Memory B cell (primary cell): ENCODE results near the gene TMEM184B.

ENCODE experiments used
- ATAC-seq: fragments of 150-1000 bp; cut with Tn5 transposase; 2 replicates; pipeline ENCODE4 v1.10.0; 2021; ENCODE audit warnings: low read depth, mild to moderate bottlenecking, moderate library complexity
- DNase-seq, 2 donors: peaks; one replicate each; pipeline ENCODE4 v3.0.0; 2022; ENCODE audit warnings: low spot score in 2 of 2
- H3K27ac Mint-ChIP-seq: one replicate; pipeline ENCODE4 v1.8.0; 2022; ENCODE audit warnings: mild to moderate bottlenecking, moderate library complexity, mixed read lengths
- H3K27me3 Mint-ChIP-seq: one replicate; pipeline ENCODE4 v1.8.0; 2022; ENCODE audit warnings: mixed read lengths
- H3K36me3 Mint-ChIP-seq: one replicate; pipeline ENCODE4 v1.8.0; 2022; ENCODE audit warnings: mild to moderate bottlenecking, mixed read lengths
- H3K4me1 Mint-ChIP-seq: one replicate; pipeline ENCODE4 v1.8.0; 2022; ENCODE audit warnings: mixed read lengths
- H3K4me3 Mint-ChIP-seq: one replicate; pipeline ENCODE4 v1.8.0; 2022; ENCODE audit warnings: mild to moderate bottlenecking, moderate library complexity, mixed read lengths
- H3K9me3 Mint-ChIP-seq: one replicate; pipeline ENCODE4 v1.8.0; 2022; ENCODE audit warnings: mixed read lengths

TMEM184B gene

DNA sequence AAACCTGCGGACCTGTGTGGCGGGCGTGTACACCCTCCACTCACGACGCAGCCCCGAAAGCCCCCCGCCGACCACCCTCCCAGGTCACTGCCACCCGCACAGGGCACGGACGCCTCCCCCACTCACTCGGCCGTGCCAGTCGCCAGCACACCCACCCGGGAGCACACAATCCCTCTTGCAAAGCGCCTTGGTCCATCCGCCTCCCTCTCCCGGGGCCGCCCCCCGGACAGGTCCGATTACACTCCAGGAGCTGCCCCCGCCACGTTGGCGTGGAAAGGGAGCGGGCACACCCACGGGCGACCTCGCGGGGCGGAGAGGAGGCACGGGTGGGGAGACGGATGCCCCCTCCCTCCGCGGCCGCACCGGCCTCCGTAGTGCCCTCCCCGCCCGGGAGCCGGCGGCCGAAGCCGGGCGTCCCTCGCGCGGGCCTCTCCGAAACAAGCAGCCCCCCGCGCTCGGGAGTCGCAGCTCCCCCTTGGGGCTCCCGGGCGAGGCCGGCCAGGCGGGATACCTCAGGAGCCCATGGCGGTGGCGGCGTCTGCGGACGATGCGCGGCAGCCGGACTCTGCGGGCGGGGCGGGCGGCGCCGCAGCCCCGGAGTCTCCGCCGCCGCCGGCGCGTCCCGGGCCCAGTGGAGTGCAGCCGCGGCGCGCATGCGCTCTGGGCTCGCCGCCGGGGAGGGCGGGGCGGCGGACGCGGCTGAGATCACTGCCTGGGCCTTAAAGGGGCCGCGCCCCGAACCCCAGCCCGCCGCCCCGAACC, at the start of gene TMEM184B:
TSS of gene TMEM184B (minus strand) at position 638 of the 762 bp plus-strand sequence. CDS start 25,049 bp downstream, outside the sequence.
- peak; percentile 79 to 86 for DNase-seq
- peaks cover 20% of the 10 kb centered on the region for H3K4me1 Mint-ChIP-seq
- peak within 1 kb of the TSS; percentile 94 for H3K27ac Mint-ChIP-seq
- H3K9me3 Mint-ChIP-seq = no peaks in the 10 kb centered on the region
- H3K36me3 Mint-ChIP-seq = no peaks in the 10 kb centered on the region
- H3K4me3 Mint-ChIP-seq = peak within 1 kb of the TSS; percentile 99
- ATAC-seq = peak; percentile 97
- no peaks in the 10 kb centered on the region for H3K27me3 Mint-ChIP-seq

DNA sequence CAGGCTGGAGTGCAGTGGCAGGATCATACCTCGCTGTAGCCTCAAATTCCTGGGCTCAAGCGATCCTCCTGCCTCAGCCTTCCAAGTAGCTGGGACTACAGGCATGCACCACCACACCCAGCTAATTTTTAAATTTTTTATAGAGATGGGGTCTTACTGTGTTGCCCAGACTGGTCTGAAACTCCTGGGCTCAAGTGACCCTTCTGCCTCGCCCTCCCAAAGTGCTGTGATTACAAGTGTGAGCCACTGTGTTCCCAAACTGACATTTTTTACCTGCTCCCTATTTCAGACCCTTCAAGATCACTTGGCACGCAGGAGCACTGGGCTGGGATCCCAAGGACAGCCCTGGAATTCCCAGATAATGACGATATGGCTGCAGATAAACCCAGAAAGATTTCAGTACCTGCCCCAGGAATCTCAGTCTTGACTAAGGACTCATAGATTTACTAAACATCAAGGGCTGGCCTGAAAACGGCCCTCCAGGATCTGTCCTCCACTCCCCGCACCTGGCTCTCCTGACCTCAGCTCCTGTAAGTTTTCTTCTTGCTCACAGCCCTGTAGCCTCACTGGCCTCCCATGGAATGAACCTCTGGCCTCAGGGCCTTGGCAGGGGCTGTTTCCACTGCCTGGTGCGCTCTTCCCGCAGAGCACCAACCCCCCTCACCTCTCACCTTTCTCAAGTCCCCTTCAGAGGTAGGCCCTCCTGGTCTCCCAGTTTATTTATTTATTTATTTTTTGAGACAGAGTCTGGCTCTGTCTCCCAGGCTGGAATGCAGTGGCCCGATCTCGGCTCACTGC, 48.0 kb upstream of the TMEM184B start:
- Mint-ChIP-seq H3K27ac (peak overlapping the region; percentile 9), H3K4me1 (peaks cover 5% of the 10 kb centered on the region), H3K4me3 (no peak overlapping the region), H3K36me3 (no peaks in the 10 kb centered on the region), H3K27me3 (no peaks in the 10 kb centered on the region), H3K9me3 (no peaks in the 10 kb centered on the region)
- ATAC-seq (no peak), DNase-seq (no peak)

DNA sequence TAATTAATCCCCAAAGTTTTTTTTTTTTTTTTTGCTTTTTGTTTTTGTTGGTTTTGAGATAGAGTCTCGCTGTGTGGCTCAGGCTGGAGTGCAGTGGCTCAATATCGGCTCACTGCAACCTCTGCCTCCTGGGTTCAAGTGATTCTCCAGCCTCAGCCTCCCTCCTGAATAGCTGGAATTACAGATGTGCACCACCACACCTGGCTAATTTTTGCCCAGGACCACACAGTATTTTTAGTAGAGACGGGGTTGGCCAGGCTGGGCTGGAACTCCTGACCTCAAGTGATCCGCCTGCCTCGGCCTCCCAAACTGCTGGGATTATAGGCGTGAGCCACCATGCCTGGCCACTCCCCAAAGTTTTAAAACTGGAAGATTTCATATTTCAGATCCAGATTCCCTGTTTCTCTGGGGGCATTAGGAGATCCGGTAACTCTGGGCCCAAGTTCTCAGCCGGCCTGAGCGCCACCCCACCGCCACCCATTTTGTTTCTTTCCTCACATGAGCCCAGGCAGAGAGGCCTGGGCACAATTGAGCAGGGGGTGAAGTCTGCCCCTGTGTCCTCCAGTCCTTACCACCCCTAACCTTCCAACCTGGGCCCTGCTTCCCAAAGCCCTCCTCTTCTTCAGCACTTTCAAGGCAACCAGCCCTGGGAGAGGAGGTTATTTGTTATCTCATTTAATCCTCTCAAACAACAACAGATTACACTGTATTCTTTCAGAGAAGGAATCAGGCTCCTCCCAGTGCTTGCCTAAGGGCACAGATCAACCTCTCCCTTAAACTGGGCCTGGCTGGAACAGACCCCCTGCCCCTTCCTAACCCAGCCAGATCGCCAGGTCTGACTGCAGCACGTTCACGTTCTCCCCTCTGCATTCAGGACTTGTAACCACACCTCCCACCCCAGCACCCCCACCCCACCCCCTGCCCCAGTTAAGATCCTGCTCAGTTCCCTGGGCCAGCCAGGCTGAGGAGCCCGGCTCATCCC, 46.3 kb upstream of the TMEM184B start:
- DNase-seq (no peak), ATAC-seq (no peak)
- Mint-ChIP-seq H3K27ac (peak overlapping the region; percentile 62), H3K4me3 (peak overlapping the region; percentile 56), H3K4me1 (peaks cover 22% of the 10 kb centered on the region), H3K27me3 (no peaks in the 10 kb centered on the region), H3K9me3 (no peaks in the 10 kb centered on the region), H3K36me3 (no peaks in the 10 kb centered on the region)

DNA sequence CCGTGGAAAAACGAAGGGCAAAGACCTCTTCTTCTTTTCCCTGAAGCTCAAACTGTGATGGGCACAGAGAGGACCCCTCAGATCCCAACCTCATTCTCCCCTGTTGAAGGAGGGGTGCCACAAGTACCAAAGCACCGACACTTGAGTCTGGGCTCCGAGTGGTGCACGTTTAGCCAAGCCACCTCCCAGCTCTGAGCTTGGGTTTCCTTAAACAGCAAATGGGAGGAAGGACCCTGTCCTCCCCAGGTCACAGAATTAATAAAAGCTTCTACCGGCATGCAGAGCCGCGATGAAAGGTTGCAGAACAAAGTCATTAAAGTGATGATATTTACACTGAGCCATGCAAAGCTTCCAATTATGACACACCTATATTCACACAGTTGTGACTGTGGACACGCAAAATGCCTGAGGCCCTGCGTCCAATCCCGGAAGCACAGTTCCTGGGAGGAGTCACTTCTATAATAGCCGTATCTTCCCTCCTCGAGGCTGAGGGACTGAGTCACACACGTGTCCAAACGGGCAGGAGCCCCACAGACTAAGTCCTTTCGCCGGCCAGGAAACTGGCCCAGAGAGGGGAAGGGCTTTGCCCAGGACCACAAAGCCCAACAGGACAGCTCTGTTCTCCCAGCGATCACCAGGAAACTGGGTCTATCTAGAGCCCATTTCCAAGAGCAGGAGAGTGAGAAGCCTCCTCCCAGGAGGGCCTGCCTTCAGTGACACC, 45.3 kb upstream of the TMEM184B start:
- ATAC-seq = no peak

DNA sequence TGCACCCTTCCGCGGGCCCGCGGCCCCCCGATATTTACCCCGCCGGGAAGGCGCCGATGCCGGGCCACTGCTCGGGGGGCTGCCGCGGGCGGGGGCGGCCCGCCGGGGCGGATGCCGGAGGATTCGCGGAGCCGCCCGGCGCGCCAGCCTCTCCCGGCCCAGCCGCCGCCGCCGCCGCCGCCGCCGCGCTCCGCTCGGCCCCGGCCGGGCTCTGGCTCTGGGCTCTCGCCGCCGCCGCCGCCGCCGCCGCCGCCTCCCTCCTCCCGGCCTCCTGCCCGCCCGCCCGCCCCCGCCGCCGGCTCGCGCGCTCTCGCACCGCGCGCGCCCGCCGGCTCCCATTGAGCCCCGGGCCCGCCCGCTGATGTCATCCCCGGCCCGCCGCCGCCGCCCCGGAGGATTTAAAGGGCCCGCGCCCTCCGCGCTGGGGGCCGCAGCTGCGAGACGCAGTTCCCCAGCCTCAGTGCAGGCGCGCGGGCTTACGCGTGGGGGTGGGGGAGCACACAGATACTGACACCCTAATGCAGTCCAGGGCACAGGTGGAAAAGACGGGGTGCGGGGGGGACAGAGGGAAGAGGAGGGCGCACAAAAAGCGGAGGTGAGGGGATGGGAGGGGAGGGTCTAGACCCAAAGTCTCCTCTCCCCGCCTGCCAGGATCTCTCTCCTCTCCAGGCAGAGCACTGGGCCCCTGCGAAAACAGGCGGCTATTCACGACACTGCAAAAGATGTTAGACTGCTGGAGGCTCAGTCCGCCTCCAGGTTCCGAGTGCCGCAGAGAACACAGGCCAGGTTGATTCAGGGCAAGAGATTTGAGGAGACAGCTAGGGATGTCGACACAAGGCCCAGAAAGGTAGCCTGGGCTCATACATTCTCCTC, 44.5 kb upstream of the TMEM184B start, which contains the start of gene CSNK1E:
TSS of gene CSNK1E (minus strand) at position 312 of the 873 bp plus-strand sequence. CDS start 3,276 bp downstream, outside the sequence.
- DNase-seq (peak; percentile 62 to 69), ATAC-seq (peak; percentile 64)
- Mint-ChIP-seq H3K27ac (peak within 1 kb of the TSS; percentile 95), H3K4me1 (peaks cover 37% of the 10 kb centered on the region), H3K27me3 (no peaks in the 10 kb centered on the region), H3K4me3 (peak within 1 kb of the TSS; percentile 86), H3K9me3 (no peaks in the 10 kb centered on the region), H3K36me3 (no peaks in the 10 kb centered on the region)

More for the DNA sequence above, 45.3 kb upstream of the TMEM184B start:
- Mint-ChIP-seq H3K9me3 (no peaks in the 10 kb centered on the region), H3K4me3 (peak overlapping the region; percentile 86), H3K4me1 (peaks cover 29% of the 10 kb centered on the region), H3K27ac (peak overlapping the region; percentile 95), H3K27me3 (no peaks in the 10 kb centered on the region), H3K36me3 (no peaks in the 10 kb centered on the region)
- no peak for DNase-seq

DNA sequence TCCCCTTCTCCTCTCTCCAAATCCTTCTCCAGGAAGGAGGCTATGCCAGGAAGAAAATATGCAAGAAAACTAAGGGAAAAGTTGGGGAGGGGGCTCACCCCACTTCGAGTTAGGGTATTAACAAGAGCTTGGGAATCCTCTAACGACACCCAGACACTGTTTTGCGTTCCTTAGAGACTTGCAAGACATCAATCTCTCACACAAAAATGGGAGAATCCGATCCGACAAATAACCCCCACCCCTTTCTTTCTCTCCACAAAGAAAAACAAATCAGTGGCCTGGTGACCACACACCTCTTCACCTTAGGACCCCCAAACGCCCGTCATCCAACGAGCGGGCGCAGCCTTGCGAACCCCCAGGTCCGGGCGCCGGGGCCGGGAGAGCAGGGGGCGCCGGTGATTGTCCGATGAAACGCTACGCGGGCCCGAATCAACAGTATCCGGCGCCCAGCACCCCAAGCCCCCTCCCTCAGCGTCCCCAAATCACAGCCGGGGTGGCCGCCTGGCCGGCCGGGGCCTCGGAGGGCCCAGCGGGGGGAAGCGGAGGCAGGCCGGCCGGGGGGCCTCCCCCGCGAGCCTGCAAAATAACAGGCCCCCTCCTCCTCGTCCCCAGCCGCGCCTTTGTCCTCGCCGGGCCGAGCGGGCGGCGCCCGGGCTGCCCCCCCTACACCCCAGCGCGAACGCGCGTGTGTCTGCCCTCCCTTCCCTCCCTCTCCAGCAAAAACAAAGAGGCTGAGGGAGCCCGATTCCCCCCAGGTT, 43.7 kb upstream of the TMEM184B start:
- no peaks in the 10 kb centered on the region for H3K36me3 Mint-ChIP-seq
- peak overlapping the region; percentile 95 for H3K27ac Mint-ChIP-seq
- peaks cover 46% of the 10 kb centered on the region for H3K4me1 Mint-ChIP-seq
- peak overlapping the region; percentile 83 for H3K4me3 Mint-ChIP-seq
- DNase-seq = peak; percentile 45 to 71
- H3K27me3 Mint-ChIP-seq = no peaks in the 10 kb centered on the region
- no peaks in the 10 kb centered on the region for H3K9me3 Mint-ChIP-seq
- peak; percentile 61 for ATAC-seq

DNA sequence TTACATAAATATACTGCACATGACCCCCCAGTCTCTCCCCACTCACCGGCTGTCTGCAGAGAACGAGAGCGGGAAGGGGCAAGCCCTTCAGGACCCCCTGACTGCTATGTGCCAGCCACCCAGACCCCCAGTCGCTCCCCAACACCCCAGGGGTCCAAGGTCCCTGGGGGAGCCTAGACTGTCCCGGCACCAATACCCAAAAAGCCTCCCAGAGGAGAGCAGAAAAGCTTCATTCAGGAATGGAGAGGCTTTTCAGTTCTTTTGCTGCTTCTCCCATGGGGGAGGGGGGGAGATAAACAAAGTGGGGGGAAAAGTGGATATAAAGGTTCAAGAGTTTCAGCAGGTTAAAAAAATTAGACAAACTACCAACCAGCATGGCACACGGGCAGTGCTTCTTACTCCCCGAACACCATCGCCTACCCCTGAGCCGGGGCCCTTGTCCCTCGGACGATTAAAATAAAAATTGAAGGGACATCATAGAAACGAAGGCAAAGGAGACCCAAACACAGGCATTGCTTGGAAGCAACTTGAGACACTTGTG, 43.1 kb upstream of the TMEM184B start:
- Mint-ChIP-seq H3K9me3 (no peaks in the 10 kb centered on the region), H3K4me3 (peak overlapping the region; percentile 83), H3K36me3 (no peaks in the 10 kb centered on the region), H3K4me1 (peaks cover 52% of the 10 kb centered on the region), H3K27me3 (no peaks in the 10 kb centered on the region), H3K27ac (peak overlapping the region; percentile 95)
- ATAC-seq (no peak), DNase-seq (peak in 1 of 2 donors; percentile 32)

DNA sequence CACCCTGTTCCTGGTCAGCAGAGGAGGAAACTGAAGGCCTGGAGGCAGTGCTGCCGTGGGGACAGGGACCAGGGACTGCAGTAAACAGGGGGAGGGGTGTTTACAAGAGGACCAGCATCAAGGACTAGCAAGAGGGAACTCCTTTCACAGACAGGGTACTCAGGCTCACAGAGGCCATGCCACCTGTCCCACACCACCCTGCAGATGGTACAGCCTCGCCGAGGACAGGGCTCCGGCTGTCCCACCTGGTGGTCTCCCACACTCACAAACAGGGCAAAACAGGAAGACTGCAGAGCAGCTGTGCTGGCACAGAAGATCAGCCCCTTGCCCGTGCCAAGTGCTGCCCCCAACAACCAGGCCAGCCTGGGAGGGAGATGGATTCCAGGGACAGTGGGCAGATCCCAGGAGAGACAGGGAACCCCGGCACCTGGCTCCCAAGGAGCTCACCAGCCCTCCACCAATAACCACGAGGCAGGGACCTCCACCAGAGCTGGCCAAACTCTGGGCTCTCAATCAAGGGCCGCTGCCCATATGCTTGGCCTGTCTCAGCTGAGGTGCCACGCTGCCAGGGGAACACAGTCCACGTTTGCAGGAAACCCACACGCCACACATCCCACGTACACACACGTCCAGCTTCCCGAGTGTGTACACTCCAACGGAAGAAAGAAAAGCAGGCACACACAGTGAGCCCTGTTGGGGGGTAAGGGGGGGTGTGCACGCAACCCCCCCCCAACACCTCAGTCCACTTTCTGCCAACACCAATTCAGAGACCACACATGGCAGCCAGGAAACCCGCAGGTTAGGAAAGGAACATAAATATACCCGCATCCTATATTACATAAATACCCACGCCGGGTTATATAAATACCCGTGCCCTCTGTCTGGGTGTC, 42.4 kb upstream of the TMEM184B start:
- ATAC-seq = peak; percentile 13
- peaks cover 56% of the 10 kb centered on the region for H3K4me1 Mint-ChIP-seq
- H3K27me3 Mint-ChIP-seq = no peaks in the 10 kb centered on the region
- H3K27ac Mint-ChIP-seq = peak overlapping the region; percentile 95
- peak in 1 of 2 donors; percentile 33 for DNase-seq
- no peaks in the 10 kb centered on the region for H3K36me3 Mint-ChIP-seq
- peak overlapping the region; percentile 83 for H3K4me3 Mint-ChIP-seq
- no peaks in the 10 kb centered on the region for H3K9me3 Mint-ChIP-seq

DNA sequence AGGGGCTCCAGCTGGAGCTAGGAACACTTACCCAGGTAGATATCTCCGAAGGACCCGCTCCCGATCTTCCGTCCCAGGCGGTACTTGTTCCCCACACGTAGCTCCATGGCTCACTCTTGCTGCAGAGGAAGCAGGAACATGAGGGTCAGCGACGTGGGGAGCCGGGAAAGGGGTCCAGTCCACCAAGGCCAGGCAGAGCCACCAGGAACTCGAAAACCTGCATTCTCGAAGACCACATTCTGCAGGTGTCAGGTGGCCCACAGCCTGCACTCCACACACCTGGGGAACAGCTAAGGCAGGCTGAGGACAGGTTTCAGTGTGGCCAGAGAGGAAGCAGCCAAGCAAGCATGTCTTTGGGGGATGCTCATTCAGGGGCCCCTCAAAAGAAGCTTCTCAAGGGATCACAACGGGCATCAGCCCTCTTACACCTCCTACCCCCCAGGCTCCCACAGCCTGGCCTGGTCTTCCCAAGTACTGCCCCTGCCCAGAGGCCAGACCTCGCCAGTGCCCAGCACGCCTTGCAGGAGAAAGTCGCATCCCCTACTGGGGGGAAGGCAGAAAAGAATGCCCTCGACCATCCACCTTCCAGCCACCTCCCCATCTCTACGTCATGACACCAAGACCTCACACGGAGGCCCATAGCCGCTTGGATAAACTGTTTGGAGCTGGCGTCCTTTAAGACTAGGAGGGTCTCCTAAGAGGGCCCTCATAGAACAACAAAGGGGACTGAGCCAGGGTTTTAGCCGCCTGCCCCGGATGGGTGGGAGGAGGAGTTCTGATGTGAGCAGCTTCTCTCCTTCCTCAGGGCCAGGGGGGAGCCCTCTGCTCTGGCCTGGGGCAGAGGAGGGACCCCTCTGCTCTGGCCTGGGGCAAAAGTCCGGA, 41.5 kb upstream of the TMEM184B start:
- Mint-ChIP-seq H3K9me3 (no peaks in the 10 kb centered on the region), H3K4me1 (peaks cover 56% of the 10 kb centered on the region), H3K27ac (peak overlapping the region; percentile 95), H3K4me3 (peak overlapping the region; percentile 83), H3K36me3 (no peaks in the 10 kb centered on the region), H3K27me3 (no peaks in the 10 kb centered on the region)
- DNase-seq (peak in 1 of 2 donors; percentile 37), ATAC-seq (no peak)

DNA sequence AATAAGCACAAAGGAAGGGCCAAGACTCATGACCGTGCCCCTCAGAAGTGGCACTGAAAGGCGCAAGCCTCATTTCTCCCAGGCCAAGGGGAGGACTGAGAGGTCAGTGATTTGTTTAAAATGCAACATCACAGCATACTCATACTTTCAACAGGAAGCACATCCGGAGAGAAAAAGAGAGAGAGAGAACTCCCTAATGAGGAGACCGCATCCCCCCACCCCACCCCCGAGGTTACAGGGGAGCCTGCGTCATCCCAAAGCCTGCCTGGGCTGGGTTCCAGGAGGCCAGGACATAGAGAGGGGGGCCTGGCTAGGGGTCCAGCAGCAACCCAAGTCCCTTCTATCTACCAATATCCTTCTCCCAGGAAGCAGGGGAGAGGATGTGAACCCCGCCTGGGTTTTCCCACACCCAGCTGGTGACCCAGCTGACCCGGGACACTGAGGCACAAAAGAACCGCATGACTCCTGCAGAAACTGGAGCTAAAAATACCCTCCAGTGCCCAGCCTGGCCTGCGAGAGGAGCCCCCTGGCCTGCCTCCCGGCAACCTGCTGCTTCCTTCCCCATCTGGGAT, 40.7 kb upstream of the TMEM184B start:
- Mint-ChIP-seq H3K27ac (peak overlapping the region; percentile 95), H3K4me3 (no peak overlapping the region), H3K27me3 (no peaks in the 10 kb centered on the region), H3K4me1 (peaks cover 60% of the 10 kb centered on the region), H3K9me3 (no peaks in the 10 kb centered on the region), H3K36me3 (no peaks in the 10 kb centered on the region)
- no peak for DNase-seq
- no peak for ATAC-seq
